EH (cell line): ENCODE data around the gene ITPKC.
"Not testable (repeated sequence)": the region's sequence is repeated elsewhere in the genome, so short reads cannot be mapped to it uniquely, and the experiment has no call there.

Experiments
- DNase-seq: peaks from one replicate; pipeline ENCODE4 v3.0.0-alpha.2; 2015; ENCODE audit warnings: low read depth

The ITPKC gene

DNA sequence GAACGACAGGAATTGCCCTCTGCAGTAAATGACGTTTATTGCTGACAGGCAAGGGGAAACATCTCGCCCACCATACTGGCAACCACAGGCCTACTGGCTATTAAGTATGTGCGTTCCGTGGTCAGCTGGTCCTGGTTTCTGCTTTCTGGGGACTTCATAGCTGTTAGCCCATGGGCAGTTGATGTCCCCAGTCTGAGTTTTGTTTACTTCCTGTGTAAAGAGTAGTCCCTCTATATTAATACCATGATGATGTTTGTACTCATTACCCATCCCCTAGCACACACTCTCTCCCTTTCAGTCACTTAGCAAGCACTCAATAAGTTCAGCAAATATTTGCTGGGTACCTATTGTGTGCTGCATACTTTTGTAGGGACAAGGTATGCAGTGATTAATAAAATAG lies 52.0 kb downstream of the ITPKC start:
- DNase-seq, result no peak

DNA sequence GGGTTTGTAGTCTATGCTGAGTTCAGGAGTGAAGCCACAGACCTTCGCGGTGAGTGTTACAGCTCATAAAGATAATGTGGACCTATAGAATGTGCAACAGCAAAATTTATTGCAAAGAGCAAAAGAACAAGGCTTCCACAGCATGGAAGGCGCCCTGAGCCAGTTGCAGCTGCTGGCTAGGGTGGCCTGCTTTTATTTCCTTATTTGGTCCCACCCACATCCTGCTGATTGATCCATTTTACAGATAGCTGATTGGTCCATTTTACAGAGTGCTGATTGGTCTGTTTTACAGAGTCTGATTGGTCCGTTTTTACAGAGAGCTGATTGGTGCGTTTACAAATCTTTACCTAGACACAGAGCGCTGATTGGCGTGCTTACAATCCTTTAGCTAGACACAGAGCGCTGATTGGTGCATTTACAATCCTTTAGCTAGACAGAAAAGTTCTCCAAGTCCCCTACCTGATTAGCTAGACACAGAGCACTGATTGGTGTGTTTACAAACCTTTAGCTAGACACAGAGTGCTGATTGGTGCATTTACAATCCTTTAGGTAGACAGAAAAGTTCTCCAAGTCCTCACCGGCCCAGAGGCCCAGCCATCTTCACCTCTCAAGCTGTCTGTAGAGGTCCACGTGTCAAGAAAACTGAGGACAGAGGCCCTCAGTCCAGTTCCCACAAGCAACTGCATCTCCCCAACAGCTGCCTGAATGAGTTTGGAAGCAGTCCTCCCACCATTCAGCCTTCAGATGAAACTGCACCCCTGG lies 54.4 kb downstream of the ITPKC start:
- peak; percentile 23 for DNase-seq

DNA sequence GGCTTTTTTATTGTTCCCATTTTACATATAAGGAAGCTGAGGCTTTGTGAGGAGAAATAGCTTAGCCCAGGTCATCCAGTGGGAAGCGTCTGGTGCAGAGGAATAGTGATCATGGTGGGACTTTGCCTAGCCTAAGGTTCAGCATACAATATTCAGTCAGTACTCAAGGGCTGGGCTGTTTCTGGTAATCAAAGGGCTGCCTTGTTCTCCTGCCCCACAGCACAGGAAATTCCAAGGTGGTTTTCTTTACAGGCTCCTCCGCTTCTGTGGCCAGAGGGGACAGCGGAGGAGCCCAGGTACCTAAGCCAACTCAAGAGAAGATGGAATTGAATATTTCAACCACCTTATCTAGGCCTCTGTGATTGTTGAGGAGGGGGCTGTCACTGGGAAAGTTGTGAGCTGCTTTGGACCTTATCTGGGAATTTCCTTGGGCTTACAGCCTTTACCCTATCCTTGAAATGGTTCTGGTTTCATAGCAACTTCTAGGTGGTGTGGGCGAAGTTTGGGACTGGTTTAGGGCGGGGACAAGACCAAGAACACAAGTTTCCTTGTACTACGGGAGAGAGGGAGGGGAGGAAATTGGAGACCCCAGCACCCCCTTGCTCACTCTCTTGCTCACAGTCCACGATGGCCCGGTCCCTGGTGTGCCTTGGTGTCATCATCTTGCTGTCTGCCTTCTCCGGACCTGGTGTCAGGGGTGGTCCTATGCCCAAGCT lies 58.2 kb downstream of the ITPKC start, which contains the start of gene MIA:
TSS of gene MIA (plus strand) at position 606 of the 716 bp plus-strand sequence. CDS start at position 628, 22 bp downstream.
- DNase-seq, result no peak

- no peak for DNase-seq
Observed at GRCh38 chr19:40775632-40776022, 58.7 kb downstream of the ITPKC start.

DNA sequence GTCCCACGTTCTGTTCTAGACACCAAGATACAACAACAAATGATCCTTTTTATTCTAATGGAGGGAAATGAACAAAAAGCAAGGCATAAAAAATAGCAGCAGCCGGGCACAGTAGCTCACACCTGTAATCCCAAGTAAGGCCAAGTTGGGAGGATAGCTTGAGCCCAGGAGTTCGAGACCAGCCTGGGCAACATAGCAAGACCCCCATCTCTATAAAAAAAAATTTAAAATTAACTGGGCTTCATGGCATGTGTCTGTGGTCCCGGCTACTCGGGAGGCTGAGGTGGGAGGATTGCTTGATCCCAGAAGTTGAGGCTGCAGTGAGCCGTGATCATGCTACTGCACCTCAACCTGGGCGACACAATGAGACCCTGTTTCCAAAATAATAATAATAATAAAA lies 59.5 kb downstream of the ITPKC start:
- DNase-seq, result no peak

- DNase-seq, result peak; percentile 94
Observed at GRCh38 chr19:40776932-40777644, 60.2 kb downstream of the ITPKC start.

DNA sequence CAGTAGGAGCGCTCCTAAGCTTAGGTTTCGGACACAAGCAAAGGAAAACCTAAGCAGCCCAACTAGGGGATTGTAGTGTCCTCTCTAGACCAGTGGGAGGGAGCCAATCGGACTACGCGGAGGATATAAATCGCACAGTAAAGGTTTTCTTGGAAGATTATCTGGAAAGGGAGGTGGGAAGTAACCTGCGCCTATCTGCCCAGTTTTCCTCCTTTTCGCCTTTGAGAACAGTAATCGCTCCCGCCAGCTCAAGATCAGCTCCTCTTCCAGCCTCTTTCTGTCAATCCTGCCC lies 60.7 kb downstream of the ITPKC start:
- no peak for DNase-seq

- DNase-seq, result peak; percentile 100
Observed at GRCh38 chr19:40777937-40778705, 61.2 kb downstream of the ITPKC start, which contains the start of gene RAB4B. TSS of gene RAB4B (plus strand) at chr19:40778247. CDS start at chr19:40778376, 129 bp downstream.

GRCh38 chr19:40778706-40779284 lies 61.9 kb downstream of the ITPKC start:
- DNase-seq, result no peak

GRCh38 chr19:40780582-40780981 lies 63.7 kb downstream of the ITPKC start:
- DNase-seq, result no peak

GRCh38 chr19:40781140-40781539 lies 64.2 kb downstream of the ITPKC start:
- DNase-seq, result no peak

- no peak for DNase-seq
Observed at GRCh38 chr19:40783711-40784110, 66.8 kb downstream of the ITPKC start.

GRCh38 chr19:40784146-40784545 lies 67.2 kb downstream of the ITPKC start:
- not testable (repeated sequence) for DNase-seq

DNA sequence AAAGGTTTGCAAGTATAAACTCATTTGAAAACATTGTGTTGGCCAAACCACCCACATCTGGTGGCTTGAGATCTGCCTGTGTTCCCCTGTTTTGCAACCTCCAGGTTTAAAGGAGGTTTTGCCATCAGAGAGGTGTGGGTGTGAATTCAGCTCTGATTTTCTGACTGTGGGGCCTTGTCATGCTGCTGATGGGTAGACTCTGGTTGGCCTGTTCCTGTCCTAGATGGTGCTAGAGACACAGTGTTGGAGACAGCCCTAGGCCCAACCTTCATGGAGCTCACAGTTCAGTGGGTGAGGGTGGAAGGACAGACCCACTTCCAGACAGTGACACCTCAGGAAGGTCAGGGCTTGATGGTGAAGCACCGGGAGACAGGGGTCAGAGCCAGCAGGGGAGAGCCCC lies 68.6 kb downstream of the ITPKC start:
- no peak for DNase-seq

- DNase-seq, result no peak
Observed at GRCh38 chr19:40786060-40787037, 69.4 kb downstream of the ITPKC start.
